Measurements from ENCODE around the gene CHD3. TPM values are rescaled to one million over a fixed set of nuclear protein-coding genes. Genes with fewer than 3 reads are reported as not detected.

The CHD3 gene
- total and polyA plus RNA-seq, 2 of the 13 experiments (the other 11 are each of a cell fraction or from before 2014, with no cell fraction given) = 2.7 to 3.7 TPM

DNA sequence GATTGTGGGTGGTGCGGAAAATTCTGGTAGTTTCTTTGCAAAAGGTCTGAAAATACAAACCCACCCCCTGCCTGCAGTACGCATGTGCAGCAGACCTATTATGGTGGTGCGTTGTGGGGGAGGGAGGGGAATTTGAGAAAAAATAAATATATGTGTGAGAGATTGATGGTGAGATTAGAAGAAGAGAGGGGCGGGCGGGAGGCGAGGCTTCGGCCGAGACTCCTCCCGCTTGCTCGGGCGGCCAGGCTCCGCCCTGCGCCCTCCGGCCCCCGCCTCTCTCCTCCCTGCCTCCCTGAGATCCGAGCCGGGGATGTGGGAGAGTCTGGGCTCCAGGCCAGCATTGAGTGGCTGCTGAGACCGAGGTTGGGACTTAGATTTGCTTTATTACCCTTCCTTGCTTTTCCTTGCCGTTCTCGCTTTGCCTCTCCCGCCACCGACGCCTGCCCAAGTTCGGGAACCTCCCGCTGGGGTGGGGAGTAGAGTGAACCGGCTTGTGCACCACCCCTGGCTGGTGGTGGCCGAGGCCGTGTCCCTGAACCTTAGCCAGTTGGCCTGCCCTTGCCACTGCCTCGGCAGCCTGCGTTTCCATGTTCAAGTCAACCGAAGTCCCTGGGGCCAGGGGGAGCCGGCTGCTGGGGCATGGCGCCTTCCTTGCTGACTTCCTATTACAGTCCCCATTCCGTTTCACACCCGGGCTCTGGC lies 956 bp upstream of the CHD3 start (continued):
- TF ChIP-seq SP140L (CRISPR knock-in tag; IDR thresholded peaks at IDR 0.05; ENCODE audit: borderline replicate concordance) (no peak), SIN3B (IDR thresholded peaks at IDR 0.05; ENCODE audit: low read length) (no peak), GFI1 (CRISPR knock-in tag; IDR thresholded peaks at IDR 0.05; ENCODE audit: borderline replicate concordance) (no peak), ZNF335 (CRISPR knock-in tag; IDR thresholded peaks at IDR 0.05) (no peak), RFX1 (IDR thresholded peaks at IDR 0.05) (no peak), ZNF614 (CRISPR knock-in tag; IDR thresholded peaks at IDR 0.05; ENCODE audit: borderline replicate concordance) (0 out of 2 replicates have a peak, but pooled peaks have one; percentile 24), HOXA7 (CRISPR knock-in tag; IDR thresholded peaks at IDR 0.05) (no peak), CENPX (CRISPR knock-in tag; IDR thresholded peaks at IDR 0.05) (no peak), ZNF546 (CRISPR knock-in tag; conservative IDR thresholded peaks at IDR 0.05) (no peak), ARHGAP35 (CRISPR knock-in tag; IDR thresholded peaks at IDR 0.05; ENCODE audit: borderline replicate concordance) (no peak), TSC22D2 (CRISPR knock-in tag; IDR thresholded peaks at IDR 0.05; ENCODE audit: borderline replicate concordance) (0 out of 2 replicates have a peak, but pooled peaks have one; percentile 64), ZNF709 (CRISPR knock-in tag; IDR thresholded peaks at IDR 0.05) (no peak), TGIF2 (CRISPR knock-in tag; IDR thresholded peaks at IDR 0.05) (no peak), SOX6 (IDR thresholded peaks at IDR 0.05) (no peak), SOX6 (CRISPR knock-in tag; IDR thresholded peaks at IDR 0.05) (peak; percentile 67), TMF1 (CRISPR knock-in tag; IDR thresholded peaks at IDR 0.05; ENCODE audit: low read depth) (no peak)
- TF ChIP-seq, protein P1, sequence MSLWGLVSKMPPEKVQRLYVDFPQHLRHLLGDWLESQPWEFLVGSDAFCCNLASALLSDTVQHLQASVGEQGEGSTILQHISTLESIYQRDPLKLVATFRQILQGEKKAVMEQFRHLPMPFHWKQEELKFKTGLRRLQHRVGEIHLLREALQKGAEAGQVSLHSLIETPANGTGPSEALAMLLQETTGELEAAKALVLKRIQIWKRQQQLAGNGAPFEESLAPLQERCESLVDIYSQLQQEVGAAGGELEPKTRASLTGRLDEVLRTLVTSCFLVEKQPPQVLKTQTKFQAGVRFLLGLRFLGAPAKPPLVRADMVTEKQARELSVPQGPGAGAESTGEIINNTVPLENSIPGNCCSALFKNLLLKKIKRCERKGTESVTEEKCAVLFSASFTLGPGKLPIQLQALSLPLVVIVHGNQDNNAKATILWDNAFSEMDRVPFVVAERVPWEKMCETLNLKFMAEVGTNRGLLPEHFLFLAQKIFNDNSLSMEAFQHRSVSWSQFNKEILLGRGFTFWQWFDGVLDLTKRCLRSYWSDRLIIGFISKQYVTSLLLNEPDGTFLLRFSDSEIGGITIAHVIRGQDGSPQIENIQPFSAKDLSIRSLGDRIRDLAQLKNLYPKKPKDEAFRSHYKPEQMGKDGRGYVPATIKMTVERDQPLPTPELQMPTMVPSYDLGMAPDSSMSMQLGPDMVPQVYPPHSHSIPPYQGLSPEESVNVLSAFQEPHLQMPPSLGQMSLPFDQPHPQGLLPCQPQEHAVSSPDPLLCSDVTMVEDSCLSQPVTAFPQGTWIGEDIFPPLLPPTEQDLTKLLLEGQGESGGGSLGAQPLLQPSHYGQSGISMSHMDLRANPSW (CRISPR knock-in tag; IDR thresholded peaks at IDR 0.05; ENCODE audit: borderline replicate concordance) = no peak
- TF ChIP-seq, protein P2, sequence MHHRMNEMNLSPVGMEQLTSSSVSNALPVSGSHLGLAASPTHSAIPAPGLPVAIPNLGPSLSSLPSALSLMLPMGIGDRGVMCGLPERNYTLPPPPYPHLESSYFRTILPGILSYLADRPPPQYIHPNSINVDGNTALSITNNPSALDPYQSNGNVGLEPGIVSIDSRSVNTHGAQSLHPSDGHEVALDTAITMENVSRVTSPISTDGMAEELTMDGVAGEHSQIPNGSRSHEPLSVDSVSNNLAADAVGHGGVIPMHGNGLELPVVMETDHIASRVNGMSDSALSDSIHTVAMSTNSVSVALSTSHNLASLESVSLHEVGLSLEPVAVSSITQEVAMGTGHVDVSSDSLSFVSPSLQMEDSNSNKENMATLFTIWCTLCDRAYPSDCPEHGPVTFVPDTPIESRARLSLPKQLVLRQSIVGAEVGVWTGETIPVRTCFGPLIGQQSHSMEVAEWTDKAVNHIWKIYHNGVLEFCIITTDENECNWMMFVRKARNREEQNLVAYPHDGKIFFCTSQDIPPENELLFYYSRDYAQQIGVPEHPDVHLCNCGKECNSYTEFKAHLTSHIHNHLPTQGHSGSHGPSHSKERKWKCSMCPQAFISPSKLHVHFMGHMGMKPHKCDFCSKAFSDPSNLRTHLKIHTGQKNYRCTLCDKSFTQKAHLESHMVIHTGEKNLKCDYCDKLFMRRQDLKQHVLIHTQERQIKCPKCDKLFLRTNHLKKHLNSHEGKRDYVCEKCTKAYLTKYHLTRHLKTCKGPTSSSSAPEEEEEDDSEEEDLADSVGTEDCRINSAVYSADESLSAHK (CRISPR knock-in tag; IDR thresholded peaks at IDR 0.05; ENCODE audit: borderline replicate concordance) = no peak
- TF ChIP-seq, protein P3, sequence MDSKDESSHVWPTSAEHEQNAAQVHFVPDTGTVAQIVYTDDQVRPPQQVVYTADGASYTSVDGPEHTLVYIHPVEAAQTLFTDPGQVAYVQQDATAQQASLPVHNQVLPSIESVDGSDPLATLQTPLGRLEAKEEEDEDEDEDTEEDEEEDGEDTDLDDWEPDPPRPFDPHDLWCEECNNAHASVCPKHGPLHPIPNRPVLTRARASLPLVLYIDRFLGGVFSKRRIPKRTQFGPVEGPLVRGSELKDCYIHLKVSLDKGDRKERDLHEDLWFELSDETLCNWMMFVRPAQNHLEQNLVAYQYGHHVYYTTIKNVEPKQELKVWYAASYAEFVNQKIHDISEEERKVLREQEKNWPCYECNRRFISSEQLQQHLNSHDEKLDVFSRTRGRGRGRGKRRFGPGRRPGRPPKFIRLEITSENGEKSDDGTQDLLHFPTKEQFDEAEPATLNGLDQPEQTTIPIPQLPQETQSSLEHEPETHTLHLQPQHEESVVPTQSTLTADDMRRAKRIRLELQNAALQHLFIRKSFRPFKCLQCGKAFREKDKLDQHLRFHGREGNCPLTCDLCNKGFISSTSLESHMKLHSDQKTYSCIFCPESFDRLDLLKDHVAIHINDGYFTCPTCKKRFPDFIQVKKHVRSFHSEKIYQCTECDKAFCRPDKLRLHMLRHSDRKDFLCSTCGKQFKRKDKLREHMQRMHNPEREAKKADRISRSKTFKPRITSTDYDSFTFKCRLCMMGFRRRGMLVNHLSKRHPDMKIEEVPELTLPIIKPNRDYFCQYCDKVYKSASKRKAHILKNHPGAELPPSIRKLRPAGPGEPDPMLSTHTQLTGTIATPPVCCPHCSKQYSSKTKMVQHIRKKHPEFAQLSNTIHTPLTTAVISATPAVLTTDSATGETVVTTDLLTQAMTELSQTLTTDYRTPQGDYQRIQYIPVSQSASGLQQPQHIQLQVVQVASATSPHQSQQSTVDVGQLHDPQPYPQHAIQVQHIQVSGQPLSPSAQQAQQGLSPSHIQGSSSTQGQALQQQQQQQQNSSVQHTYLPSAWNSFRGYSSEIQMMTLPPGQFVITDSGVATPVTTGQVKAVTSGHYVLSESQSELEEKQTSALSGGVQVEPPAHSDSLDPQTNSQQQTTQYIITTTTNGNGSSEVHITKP (CRISPR knock-in tag; IDR thresholded peaks at IDR 0.05; ENCODE audit: low read depth) = peak; percentile 78; the same call in 1 of the 2 replicates
